H1 (cell line): Measurements from ENCODE around the gene LCORL. TPM values are rescaled to one million over a fixed set of nuclear protein-coding genes. Genes with fewer than 3 reads are reported as not detected.

Source experiments
- CBX8 ChIP-seq: fragments of 300-800, 300-1000 bp; sonication (generic); IDR thresholded peaks from 2 replicates; pipeline ENCODE4 v1.7.1; 2016; ENCODE audit warnings: low read depth, low read length, borderline replicate concordance
- CHD7 ChIP-seq: fragments of 300-600 bp; sonication (generic); IDR thresholded peaks from 2 replicates; pipeline ENCODE4 v1.7.1; 2012; ENCODE audit warnings: low read length, moderate library complexity, mild to moderate bottlenecking, inconsistent platforms; ENCODE audit not compliant: insufficient replicate concordance
- EP300 ChIP-seq, 2 experiments: IDR thresholded peaks; 1 replicate in 1 of 2; 2 replicates in 1 of 2; pipeline ENCODE4 v1.6.1; 2011 to 2012; ENCODE audit warnings: low read depth in 2 of 2, low read length in 2 of 2, mild to moderate bottlenecking in 2 of 2, borderline replicate concordance in 1 of 2, inconsistent platforms in 1 of 2, moderate library complexity in 1 of 2
- EZH2 ChIP-seq: fragments of 200-600 bp; sonication (generic); IDR thresholded peaks from 2 replicates; pipeline ENCODE4 v1.7.1; 2012; ENCODE audit warnings: low read depth, mild to moderate bottlenecking, moderate library complexity, low read length, inconsistent platforms; ENCODE audit not compliant: severe bottlenecking
- MAX ChIP-seq: IDR thresholded peaks from 2 replicates; pipeline ENCODE4 v1.6.1; 2012; ENCODE audit warnings: inconsistent platforms
- NRF1 ChIP-seq: IDR thresholded peaks from 2 replicates; pipeline ENCODE4 v1.6.1; 2011; ENCODE audit warnings: mild to moderate bottlenecking, low read depth, low read length, improper control_type of control experiment
- POLR2A ChIP-seq, 2 experiments: IDR thresholded peaks; 1 replicate in 1 of 2; 2 replicates in 1 of 2; pipeline ENCODE4 v1.6.1; 2011; ENCODE audit warnings: low read depth in 2 of 2, low read length in 2 of 2, mild to moderate bottlenecking in 2 of 2; ENCODE audit errors: control extremely low read depth in 1 of 2
- polyA plus RNA-seq, 7 experiments: library from polyadenylated mRNA; depleted of rRNA in 3 of 7; stranded (reverse) in 5 of 7; unstranded in 2 of 7; fragments of >200 nt in 5 of 7; fragments of 200-250 nt in 2 of 7; gene quantifications; 1 replicate in 5 of 7; 2 replicates in 1 of 7; 4 replicates in 1 of 7; pipeline versions ENCODE4 v1.2.1 to v1.2.3, GENCODE V29; 2011 to 2013; ENCODE audit warnings: missing spikeins in 2 of 7, mixed read lengths in 2 of 7
- total RNA-seq: library from RNA; stranded (reverse); fragmentation: NEBNext Ultra II Directional; extraction: Animal tissue kit (Norgen Biotek cat#: 25700); gene quantifications from 2 replicates; pipeline ENCODE4 v1.2.1, GENCODE V29; 2021

Gene LCORL
- total and polyA plus RNA-seq, 2 of the 8 experiments (the other 6 are each of a cell fraction or from before 2014, with no cell fraction given): 2.2 to 19.2 TPM

GRCh38 chr4:18057821-18058533 is 36.4 kb upstream of the LCORL start (continued):
- TF ChIP-seq MAX (no peak), EP300 (IDR thresholded peaks at IDR 0.05; ENCODE audit: borderline replicate concordance in 1 of 2, low read depth in 2 of 2, low read length in 2 of 2) (no peak), CHD7 (no peak), CBX8 (no peak), POLR2A (IDR thresholded peaks at IDR 0.05; ENCODE audit: control extremely low read depth in 1 of 2, low read depth in 2 of 2, low read length in 2 of 2) (no peak), NRF1 (no peak), EZH2 (no peak)
